ENCODE data around the gene TNIK.
A peak's percentile ranks its signal among the peaks of the same experiment; 100 is the strongest.

TNIK gene

GRCh38 chr3:171049861-171050444 is 410.3 kb downstream of the TNIK start:
- no peaks in the 10 kb centered on the region for H4K20me1 ChIP-seq (ENCODE audit: insufficient read depth, low read length, poor library complexity, severe bottlenecking)
- H3K36me3 ChIP-seq (ENCODE audit: insufficient read depth, low read length), result no peaks in the 10 kb centered on the region
- H3K9ac ChIP-seq (ENCODE audit: low read depth, low read length, poor library complexity, severe bottlenecking), result no peak overlapping the region
- H3K79me2 ChIP-seq (ENCODE audit: insufficient read depth, low read length), result no peaks in the 10 kb centered on the region
- no peaks in the 10 kb centered on the region for H3K27me3 ChIP-seq (ENCODE audit: insufficient read depth, low read length, poor library complexity, severe bottlenecking)
- H3K4me1 ChIP-seq (ENCODE audit: insufficient read depth, low read length, poor library complexity, severe bottlenecking), result no peaks in the 10 kb centered on the region
- no peaks in the 10 kb centered on the region for H3K9me2 ChIP-seq (replicated peaks; ENCODE audit: low read depth, low read length)
- no peak overlapping the region for H3K4me2 ChIP-seq (ENCODE audit: low read depth, low read length, poor library complexity, severe bottlenecking)
- peak overlapping the region; percentile 60; the same call in 1 of the 2 replicates for H2AFZ ChIP-seq (ENCODE audit: low read length)
- no peak overlapping the region for H3K4me3 ChIP-seq (ENCODE audit: low read length, poor library complexity, severe bottlenecking)
- no peaks in the 10 kb centered on the region for H3K9me3 ChIP-seq (ENCODE audit: insufficient read depth, low read depth, low read length)
- H3F3A ChIP-seq (ENCODE audit: low read depth), result no peaks in the 10 kb centered on the region
- TF ChIP-seq EZH2phosphoT487 (IDR thresholded peaks at IDR 0.05; ENCODE audit: borderline replicate concordance) (no peak), CTCF (conservative IDR thresholded peaks at IDR 0.05; ENCODE audit: low read length) (peak; percentile 81)

- H3K79me2 ChIP-seq (ENCODE audit: insufficient read depth, low read length), result no peaks in the 10 kb centered on the region
- no peak overlapping the region for H3K9ac ChIP-seq (ENCODE audit: low read depth, low read length, poor library complexity, severe bottlenecking)
- H3F3A ChIP-seq (ENCODE audit: low read depth), result no peaks in the 10 kb centered on the region
- no peaks in the 10 kb centered on the region for H4K20me1 ChIP-seq (ENCODE audit: insufficient read depth, low read length, poor library complexity, severe bottlenecking)
- H3K4me3 ChIP-seq (ENCODE audit: low read length, poor library complexity, severe bottlenecking), result no peak overlapping the region
- H3K4me1 ChIP-seq (ENCODE audit: insufficient read depth, low read length, poor library complexity, severe bottlenecking), result no peaks in the 10 kb centered on the region
- no peaks in the 10 kb centered on the region for H3K36me3 ChIP-seq (ENCODE audit: insufficient read depth, low read length)
- TF ChIP-seq CTCF (conservative IDR thresholded peaks at IDR 0.05; ENCODE audit: low read length) (no peak), EZH2phosphoT487 (IDR thresholded peaks at IDR 0.05; ENCODE audit: borderline replicate concordance) (no peak)
- no peaks in the 10 kb centered on the region for H3K9me3 ChIP-seq (ENCODE audit: insufficient read depth, low read depth, low read length)
- H2AFZ ChIP-seq (ENCODE audit: low read length), result no peak overlapping the region
- H3K27me3 ChIP-seq (ENCODE audit: insufficient read depth, low read length, poor library complexity, severe bottlenecking), result no peaks in the 10 kb centered on the region
- H3K9me2 ChIP-seq (replicated peaks; ENCODE audit: low read depth, low read length), result no peaks in the 10 kb centered on the region
- H3K4me2 ChIP-seq (ENCODE audit: low read depth, low read length, poor library complexity, severe bottlenecking), result no peak overlapping the region
Measured at GRCh38 chr3:171046760-171047159, 413.4 kb downstream of the TNIK start.

GRCh38 chr3:171044835-171045793 is 415.1 kb downstream of the TNIK start:
- Histone ChIP-seq H3K9me2 (replicated peaks; ENCODE audit: low read depth, low read length) (no peaks in the 10 kb centered on the region), H3K27me3 (ENCODE audit: insufficient read depth, low read length, poor library complexity, severe bottlenecking) (no peaks in the 10 kb centered on the region), H3K4me2 (ENCODE audit: low read depth, low read length, poor library complexity, severe bottlenecking) (no peak overlapping the region), H4K20me1 (ENCODE audit: insufficient read depth, low read length, poor library complexity, severe bottlenecking) (no peaks in the 10 kb centered on the region), H3K4me1 (ENCODE audit: insufficient read depth, low read length, poor library complexity, severe bottlenecking) (no peaks in the 10 kb centered on the region), H3K79me2 (ENCODE audit: insufficient read depth, low read length) (no peaks in the 10 kb centered on the region), H3K4me3 (ENCODE audit: low read length, poor library complexity, severe bottlenecking) (no peak overlapping the region), H3K9me3 (ENCODE audit: insufficient read depth, low read depth, low read length) (no peaks in the 10 kb centered on the region), H3K9ac (ENCODE audit: low read depth, low read length, poor library complexity, severe bottlenecking) (no peak overlapping the region), H3K36me3 (ENCODE audit: insufficient read depth, low read length) (no peaks in the 10 kb centered on the region), H2AFZ (ENCODE audit: low read length) (no peak overlapping the region), H3F3A (ENCODE audit: low read depth) (no peaks in the 10 kb centered on the region)
- TF ChIP-seq CTCF (conservative IDR thresholded peaks at IDR 0.05; ENCODE audit: low read length) (no peak), EZH2phosphoT487 (IDR thresholded peaks at IDR 0.05; ENCODE audit: borderline replicate concordance) (no peak)

All from Loucy (cell line).